HG02973 (cell line): ENCODE data around the gene ARHGEF1.
"Not testable (repeated sequence)": the region's sequence is repeated elsewhere in the genome, so short reads cannot be mapped to it uniquely, and the experiment has no call there.

Source experiments
- ATAC-seq: cut with Tn5 transposase; IDR thresholded peaks from one replicate; pipeline ENCODE4 v1.9.1; 2021; ENCODE audit warnings: moderate library complexity; ENCODE audit not compliant: unreplicated experiment

ARHGEF1 gene

GRCh38 chr19:41904118-41904870 is 21.3 kb downstream of the ARHGEF1 start:
- no peak for ATAC-seq

DNA sequence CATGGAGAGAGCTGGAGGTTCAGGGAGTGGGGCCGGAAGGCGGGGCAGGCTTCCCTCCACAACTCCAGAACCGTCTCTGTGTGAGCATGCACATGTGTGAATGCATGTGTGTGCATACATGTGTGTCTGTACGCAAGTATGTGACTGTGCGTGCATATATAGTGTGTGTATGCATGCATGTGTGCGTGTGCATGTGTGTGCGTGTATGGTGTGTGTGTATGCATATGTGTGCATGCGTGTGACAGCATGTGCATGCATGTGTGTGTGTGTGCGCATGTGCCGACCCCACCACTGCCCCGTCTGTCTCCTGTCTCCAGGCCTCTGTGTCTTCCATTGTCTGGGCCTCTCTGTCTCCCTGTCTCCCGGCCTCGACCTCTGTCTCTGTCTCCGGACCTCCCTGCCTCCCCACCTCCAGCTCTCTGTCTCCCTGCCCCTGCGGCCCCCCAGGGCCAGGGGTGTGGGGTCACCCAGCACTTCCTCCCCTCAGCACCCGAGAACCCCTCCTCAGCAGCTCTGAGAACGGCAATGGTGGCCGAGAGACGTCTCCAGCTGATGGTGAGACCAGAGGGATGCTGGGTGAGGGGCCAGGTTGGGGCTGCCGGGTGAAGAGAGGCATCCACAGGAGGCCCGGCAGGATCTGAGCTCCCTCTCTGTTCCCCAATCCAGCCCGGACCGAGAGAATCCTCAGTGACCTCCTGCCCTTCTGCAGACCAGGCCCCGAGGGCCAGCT is 22.5 kb downstream of the ARHGEF1 start:
- ATAC-seq: no peak

DNA sequence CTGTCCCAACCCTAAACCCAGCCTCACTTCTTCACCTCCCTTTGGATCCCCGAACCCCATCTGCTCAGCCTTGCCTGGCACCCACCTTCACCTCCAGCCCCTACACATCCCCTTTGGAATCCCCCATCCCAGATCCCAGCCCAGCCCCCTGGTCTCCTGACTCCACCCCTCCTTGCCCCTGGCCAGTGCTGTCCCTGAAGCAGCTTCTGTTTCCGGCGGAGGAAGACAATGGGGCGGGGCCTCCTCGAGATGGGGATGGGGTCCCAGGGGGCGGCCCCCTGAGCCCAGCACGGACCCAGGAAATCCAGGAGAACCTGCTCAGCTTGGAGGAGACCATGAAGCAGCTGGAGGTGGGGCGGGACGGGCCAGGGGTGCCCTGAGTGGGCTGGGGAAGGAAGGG is 23.3 kb downstream of the ARHGEF1 start:
- ATAC-seq: no peak

DNA sequence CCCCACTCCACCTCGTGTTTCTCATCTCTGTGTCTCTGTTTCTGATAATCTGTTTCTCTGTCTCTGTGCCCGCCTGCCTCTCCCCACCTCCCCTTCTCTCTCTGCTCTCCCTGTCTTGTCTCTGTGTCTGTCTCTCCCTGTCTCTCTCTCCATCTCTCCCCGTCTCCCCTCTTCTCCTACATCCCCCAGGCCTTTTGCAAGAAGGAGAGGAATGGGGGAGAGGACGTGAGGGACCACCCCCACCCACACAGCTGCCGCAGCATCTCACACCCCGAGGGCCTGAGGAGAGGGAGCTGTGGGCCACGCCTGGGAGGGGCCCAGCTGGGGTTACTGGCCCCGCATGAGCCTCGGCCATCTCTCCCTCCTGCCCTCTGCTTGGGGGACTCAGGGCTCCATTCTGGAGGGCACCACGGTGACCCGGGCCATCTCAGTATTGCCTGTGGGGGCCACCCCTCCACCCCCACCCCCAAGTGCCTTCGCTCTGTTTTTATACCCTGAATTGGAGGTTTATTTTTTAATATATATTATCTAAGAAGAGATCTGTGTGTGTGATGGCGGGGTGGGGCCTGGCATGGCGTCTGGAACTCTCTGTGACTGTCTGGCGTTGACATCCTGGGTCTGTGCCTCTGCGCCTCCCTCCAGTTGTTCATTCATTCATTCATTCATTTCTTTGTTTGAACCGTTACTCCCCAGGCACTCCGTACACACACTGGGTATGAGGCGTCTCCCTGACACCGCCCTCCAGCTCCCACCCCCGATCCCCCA is 24.1 kb downstream of the ARHGEF1 start:
- ATAC-seq: no peak

DNA sequence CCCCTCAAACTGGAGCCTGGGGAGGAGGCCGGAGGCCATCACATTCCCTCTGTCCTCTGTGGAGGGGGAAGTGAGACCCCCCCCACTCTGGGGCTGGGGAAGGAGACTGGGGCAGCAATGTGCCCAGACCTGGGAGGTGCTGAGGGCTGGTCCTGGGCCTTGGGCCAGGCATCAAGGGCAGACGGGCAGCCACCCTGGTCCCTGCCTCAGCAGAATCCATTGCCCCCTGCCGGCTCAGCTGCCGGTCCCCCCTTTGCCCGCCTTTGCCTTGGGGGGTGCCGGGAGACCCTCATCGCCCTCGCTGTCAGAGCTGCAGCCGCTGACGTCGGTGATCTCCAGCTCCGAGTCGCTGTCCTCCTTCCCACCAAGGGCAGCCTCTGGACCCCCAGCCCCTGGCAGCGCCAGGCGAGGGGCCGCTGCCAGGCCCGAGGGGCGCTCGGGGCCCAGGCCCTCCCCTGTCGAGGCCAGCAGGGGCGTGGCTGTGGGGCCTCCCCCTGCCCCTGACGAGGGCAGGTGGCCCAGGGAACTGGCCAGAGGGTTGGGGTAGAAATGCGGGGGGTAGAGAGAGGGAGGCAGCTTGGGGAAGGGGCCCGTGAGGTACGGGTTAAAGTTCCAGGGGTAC is 25.1 kb downstream of the ARHGEF1 start:
- ATAC-seq: no peak

GRCh38 chr19:41908724-41909464 is 25.9 kb downstream of the ARHGEF1 start:
- no peak for ATAC-seq

- ATAC-seq: no peak
These were observed 26.7 kb downstream of the ARHGEF1 start for GRCh38 chr19:41909706-41910105.

DNA sequence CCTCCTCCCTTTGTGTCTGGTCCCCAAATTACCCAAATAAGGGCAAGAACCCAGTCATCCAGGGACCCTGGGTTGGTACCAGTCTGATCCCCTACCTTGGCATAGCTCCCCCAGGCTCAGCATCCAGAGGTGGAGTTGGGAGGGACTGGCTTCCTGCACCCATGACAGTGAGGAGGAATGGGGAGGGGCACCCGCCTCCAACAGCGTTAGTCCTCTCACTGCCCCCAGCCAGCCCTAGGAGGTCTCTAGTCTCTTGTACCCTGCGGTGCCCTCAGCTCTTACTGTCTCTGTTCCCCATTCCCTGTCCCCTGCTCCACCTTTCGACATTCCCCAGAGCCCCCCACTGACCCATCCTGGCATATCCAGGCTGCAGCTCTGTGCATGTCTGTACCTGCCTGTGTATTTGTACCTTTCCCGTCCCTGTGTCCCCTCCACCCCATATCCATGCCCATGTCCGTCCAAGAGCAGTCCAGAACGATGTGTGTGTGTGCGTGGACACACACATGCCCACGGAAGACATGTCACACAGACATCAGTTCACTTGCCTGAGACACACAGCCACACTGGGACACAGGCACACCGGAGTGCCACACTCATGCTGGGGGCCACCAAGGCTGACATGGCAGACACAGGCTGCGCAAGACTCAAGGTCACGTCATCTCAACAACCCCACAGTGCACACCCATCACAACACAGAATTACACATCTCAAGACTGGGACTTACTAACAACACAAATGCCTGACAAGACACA is 27.4 kb downstream of the ARHGEF1 start:
- no peak for ATAC-seq

- ATAC-seq: no peak
These were observed 28.3 kb downstream of the ARHGEF1 start for GRCh38 chr19:41910992-41911888.

- no peak for ATAC-seq
These were observed 29.1 kb downstream of the ARHGEF1 start for GRCh38 chr19:41911889-41912731.

DNA sequence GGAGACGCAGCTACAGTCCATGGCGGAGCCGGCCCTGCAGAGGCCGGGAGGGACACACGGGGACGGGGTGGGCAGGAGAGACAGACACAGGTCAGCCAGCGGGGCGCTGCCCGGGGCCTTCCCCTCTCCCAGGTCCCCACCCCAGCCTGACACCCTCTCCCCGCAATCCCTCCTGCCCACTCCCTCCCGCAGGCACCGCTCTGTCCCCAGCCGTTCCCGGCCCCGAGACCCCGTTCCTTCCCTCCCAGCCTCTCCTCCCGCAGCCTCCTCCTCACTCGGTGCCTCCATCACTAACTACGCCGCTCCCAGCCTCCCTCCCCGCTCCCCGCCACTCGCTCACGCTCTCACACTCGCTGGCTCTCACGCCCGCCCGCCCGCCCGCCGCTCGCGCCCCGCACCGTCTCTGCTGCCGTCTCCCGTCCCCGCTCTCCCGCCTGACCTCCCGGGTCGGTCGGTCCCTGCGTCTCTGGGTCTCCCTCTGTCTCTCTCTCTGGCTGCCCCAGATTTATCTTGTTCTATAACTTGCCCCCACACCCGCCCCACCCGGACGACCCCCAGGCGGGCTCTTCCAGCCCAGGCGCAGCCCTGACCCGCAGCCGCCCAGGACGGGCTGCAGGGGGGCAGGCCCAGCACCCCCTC is 30.0 kb downstream of the ARHGEF1 start:
- ATAC-seq: no peak

GRCh38 chr19:41913538-41914423 is 30.8 kb downstream of the ARHGEF1 start:
- no peak for ATAC-seq

DNA sequence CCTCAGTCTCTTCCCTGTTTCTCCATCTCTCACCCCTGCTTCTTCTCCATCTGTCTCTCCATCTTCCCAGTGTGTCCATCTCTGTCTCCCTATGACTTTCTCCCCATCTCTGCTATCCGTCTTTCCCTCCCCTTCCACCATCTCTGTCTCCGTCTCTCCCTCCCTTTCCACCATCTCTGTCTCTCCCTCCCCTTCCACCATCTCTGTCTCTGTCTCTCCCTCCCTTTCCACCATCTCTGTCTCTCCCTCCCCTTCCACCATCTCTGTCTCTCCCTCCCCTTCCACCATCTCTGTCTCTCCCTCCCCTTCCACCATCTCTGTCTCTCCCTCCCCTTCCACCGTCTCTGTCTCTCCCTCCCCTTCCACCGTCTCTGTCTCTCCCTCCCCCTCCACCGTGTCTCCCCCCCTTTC is 31.4 kb downstream of the ARHGEF1 start:
- not testable (repeated sequence) for ATAC-seq

- ATAC-seq: no peak
These were observed 32.2 kb downstream of the ARHGEF1 start for GRCh38 chr19:41915021-41915775.

DNA sequence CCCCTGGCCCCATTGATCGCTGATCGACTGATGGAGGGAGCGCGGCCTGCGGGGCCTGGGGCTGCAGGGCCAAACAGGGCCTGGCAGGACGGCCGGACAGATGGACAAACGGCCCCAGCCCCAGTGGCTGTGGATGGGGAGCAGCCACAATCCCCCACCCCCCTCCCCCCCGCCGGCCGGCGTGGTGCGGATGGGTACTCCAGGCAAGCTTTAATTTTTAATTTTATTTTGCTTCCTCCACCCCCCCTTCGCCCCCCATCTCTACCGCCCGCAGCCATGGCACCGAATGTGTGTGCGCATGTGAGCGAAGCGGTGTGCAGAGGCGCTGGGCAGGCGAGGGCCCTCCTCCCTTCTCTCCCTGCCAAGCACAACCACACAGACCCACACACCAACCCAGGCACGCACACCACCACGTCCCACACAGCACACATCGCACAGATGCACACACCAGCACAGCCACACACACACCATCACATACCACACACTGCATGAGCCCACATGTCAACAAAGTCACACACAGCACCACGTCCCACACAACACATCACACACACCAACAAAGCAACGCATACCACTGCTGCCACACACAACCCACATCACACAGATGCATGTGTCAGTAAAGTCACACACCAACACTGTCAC is 32.9 kb downstream of the ARHGEF1 start:
- ATAC-seq: no peak
